ENCODE data around the gene STRADA. TPM values are rescaled to one million over a fixed set of nuclear protein-coding genes. Genes with fewer than 3 reads are reported as not detected.

The STRADA gene
- total and polyA plus RNA-seq, 2 of the 8 experiments (the other 6 are each of a cell fraction or from before 2014, with no cell fraction given): 35.6 to 43.3 TPM

DNA sequence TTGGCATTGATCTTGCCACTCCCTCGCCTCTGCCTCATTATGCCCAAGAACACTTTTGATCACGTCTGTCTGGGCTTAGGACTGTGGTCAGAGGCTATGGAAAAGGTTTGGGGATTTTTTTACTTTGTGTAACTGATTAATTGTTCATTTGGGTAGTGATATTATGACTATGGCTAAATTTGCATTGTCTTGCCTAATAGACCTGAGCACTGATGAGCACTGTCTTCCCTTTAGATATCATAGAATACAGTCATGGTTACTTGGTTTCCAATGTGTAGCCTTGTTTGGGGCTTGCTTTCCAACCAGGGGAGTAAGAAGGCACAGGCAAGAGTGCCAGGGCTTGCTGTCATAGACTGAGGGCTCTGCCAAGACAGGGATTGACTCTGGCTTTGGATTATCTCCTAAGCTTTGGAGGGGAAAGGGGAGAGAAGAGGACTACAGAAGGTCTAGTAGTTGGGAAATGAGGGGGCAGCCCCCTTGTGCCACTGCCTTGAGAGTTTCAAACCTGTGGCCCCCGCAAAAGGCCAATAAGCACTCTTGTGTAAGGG is 55.4 kb downstream of the STRADA start:
- Histone ChIP-seq H3K79me1 (ENCODE audit: low read depth, low read length) (no peaks in the 10 kb centered on the region), H2BK120ac (replicated peaks; ENCODE audit: low read depth, low read length) (no peak overlapping the region), H3K23ac (ENCODE audit: insufficient read length) (no peak overlapping the region), H3K79me2 (ENCODE audit: control insufficient read depth in 1 of 2, insufficient read depth in 2 of 2, low read length in 2 of 2) (no peaks in the 10 kb centered on the region), H4K91ac (replicated peaks; ENCODE audit: insufficient read length, low read length) (no peak overlapping the region), H3K4ac (replicated peaks; ENCODE audit: insufficient read length, low read depth, low read length) (no peak overlapping the region), H4K8ac (ENCODE audit: extremely low read depth, insufficient read depth, low read length) (no peak overlapping the region), H3K9me3 (ENCODE audit: insufficient read depth in 2 of 2, low read depth in 1 of 2, low read length in 1 of 2) (no peaks in the 10 kb centered on the region), H3K4me2 (ENCODE audit: insufficient read depth in 1 of 2, low read depth in 2 of 2, low read length in 2 of 2) (no peak overlapping the region), H3K4me3 (ENCODE audit: extremely low read depth in 1 of 4, insufficient read depth in 2 of 4, low read depth in 3 of 4, low read length in 4 of 4) (no peak overlapping the region), H3K27me3 (replicated peaks in 1 of 4; ENCODE audit: control insufficient read depth in 3 of 4, extremely low read depth in 1 of 4, insufficient read depth in 3 of 4, low read length in 3 of 4) (no peaks in the 10 kb centered on the region), H4K20me1 (replicated peaks in 1 of 2; ENCODE audit: control insufficient read depth in 1 of 2, insufficient read depth in 2 of 2, low read length in 2 of 2) (no peaks in the 10 kb centered on the region), H3K23me2 (ENCODE audit: low read depth, low read length) (no peaks in the 10 kb centered on the region), H2AK5ac (ENCODE audit: low read depth, low read length) (no peak overlapping the region), H3K18ac (ENCODE audit: extremely low read depth, low read length) (no peak overlapping the region), H3K14ac (ENCODE audit: insufficient read length) (no peak overlapping the region), H3K4me1 (replicated peaks in 1 of 4; ENCODE audit: control insufficient read depth in 3 of 4, insufficient read depth in 4 of 4, low read length in 3 of 4) (no peaks in the 10 kb centered on the region), H3K9ac (replicated peaks in 1 of 4; ENCODE audit: extremely low read depth in 1 of 4, low read depth in 3 of 4, low read length in 3 of 4) (no peak overlapping the region), H4K5ac (ENCODE audit: insufficient read length, low read depth, low read length) (no peak overlapping the region), H2BK12ac (ENCODE audit: low read depth, low read length) (no peak overlapping the region), H2AFZ (ENCODE audit: low read length) (no peak overlapping the region), H3K36me3 (ENCODE audit: control insufficient read depth in 2 of 4, insufficient read depth in 4 of 4, low read length in 3 of 4) (peaks cover 5 to 15% (median 10%) of the 10 kb centered on the region in 4 experiments; a peak in 6 of 8 replicates), H3K56ac (replicated peaks; ENCODE audit: insufficient read length, low read depth, low read length) (no peak overlapping the region), H3K27ac (ENCODE audit: low read depth, low read length) (no peak overlapping the region), H2BK20ac (ENCODE audit: low read length) (no peak overlapping the region), H2BK5ac (ENCODE audit: low read depth, low read length) (no peak overlapping the region), H2BK15ac (ENCODE audit: low read length) (no peak overlapping the region)
- TF ChIP-seq HDAC6 (IDR thresholded peaks at IDR 0.05; ENCODE audit: low read depth, low read length) (no peak), CHD2 (IDR thresholded peaks at IDR 0.05; ENCODE audit: low read length) (no peak), BRCA1 (IDR thresholded peaks at IDR 0.05; ENCODE audit: low read depth, low read length) (no peak), RFX5 (IDR thresholded peaks at IDR 0.05; ENCODE audit: borderline replicate concordance, low read depth, low read length) (no peak)
- 87% methylated on average over 3 of the region's 3 CpGs; no CpG with 5 or more reads in 1 of the 2 experiments for WGBS, 2 experiments (ENCODE audit: extremely low coverage in 1 of 2, insufficient coverage in 1 of 2, insufficient read length in 1 of 2, insufficient replicate concordance in 2 of 2, low coverage in 1 of 2, low lambda C conversion rate in 2 of 2, missing lambda C conversion rate in 1 of 2)
- ChIA-PET CTCF (ENCODE audit: partially characterized antibody) (interaction anchor here (0.7 to 3.1 kb wide), 4 partner anchors 11 to 164 kb away, joined by 3 to 26 read pairs (median 4); no protein-coding TSS in a partner anchor), POLR2A (ENCODE audit: partially characterized antibody) (interaction anchor here (1.0 kb wide), 1 partner anchor 9 kb away, joined by 5 read pairs; no protein-coding TSS in a partner anchor)
- no peak for FAIRE-seq
- DNase-seq (ENCODE audit: low read depth in 1 of 2, low spot score in 2 of 2): no peak

All from H1 (cell line).